Measurements from ENCODE around the gene SNRPA1.

- TF ChIP-seq, protein P1, sequence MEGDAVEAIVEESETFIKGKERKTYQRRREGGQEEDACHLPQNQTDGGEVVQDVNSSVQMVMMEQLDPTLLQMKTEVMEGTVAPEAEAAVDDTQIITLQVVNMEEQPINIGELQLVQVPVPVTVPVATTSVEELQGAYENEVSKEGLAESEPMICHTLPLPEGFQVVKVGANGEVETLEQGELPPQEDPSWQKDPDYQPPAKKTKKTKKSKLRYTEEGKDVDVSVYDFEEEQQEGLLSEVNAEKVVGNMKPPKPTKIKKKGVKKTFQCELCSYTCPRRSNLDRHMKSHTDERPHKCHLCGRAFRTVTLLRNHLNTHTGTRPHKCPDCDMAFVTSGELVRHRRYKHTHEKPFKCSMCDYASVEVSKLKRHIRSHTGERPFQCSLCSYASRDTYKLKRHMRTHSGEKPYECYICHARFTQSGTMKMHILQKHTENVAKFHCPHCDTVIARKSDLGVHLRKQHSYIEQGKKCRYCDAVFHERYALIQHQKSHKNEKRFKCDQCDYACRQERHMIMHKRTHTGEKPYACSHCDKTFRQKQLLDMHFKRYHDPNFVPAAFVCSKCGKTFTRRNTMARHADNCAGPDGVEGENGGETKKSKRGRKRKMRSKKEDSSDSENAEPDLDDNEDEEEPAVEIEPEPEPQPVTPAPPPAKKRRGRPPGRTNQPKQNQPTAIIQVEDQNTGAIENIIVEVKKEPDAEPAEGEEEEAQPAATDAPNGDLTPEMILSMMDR (IDR thresholded peaks at IDR 0.05), result no peak
- TF ChIP-seq EZH2 (IDR thresholded peaks at IDR 0.05) (no peak), EZH2phosphoT487 (IDR thresholded peaks at IDR 0.05) (no peak)
These were observed 31.6 kb upstream of the SNRPA1 start for GRCh38 chr15:101326462-101327146.
